C4-2B (cell line): Measurements from ENCODE around the gene EPHB3.

Experiments used
- ZFX ChIP-seq: fragments of 450-650 bp; IDR thresholded peaks from 2 replicates; pipeline ENCODE4 v1.6.1; 2017
- TF ChIP-seq, protein P1 (sequence below): fragments of 450-650 bp; conservative IDR thresholded peaks from 2 replicates; pipeline ENCODE4 v1.5.1; 2017; ENCODE audit warnings: mild to moderate bottlenecking

DNA sequence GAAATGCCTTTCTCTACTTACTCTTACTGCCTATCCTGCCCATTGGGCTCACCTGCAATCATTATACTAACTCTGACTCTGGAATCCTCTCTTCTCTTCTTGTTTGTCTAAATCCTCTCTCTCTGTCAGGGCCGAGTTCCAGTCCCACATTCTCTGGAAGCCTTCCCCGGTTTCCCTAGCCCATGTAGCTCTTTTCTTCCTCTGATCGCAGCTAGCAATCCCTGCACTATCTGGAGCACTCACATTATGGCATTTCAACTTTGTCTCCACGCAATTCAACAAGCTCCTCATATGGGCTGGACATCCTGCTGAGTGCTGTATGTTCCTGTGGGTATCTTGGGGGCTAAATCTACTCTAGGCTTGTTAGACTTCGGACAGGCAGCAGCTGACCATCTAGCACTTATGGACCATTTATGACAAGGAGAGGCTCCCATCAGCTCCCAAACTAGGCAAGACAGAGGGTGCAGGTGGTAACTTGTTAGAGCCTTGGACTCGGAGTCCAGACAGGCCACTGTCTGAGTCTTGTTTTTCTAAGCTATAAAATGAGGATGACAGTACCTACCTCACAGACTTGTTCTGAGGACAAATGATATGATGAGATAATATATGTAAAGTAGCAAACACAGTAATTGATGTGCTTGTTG, 58.3 kb downstream of the EPHB3 start:
- TF ChIP-seq, protein P1, sequence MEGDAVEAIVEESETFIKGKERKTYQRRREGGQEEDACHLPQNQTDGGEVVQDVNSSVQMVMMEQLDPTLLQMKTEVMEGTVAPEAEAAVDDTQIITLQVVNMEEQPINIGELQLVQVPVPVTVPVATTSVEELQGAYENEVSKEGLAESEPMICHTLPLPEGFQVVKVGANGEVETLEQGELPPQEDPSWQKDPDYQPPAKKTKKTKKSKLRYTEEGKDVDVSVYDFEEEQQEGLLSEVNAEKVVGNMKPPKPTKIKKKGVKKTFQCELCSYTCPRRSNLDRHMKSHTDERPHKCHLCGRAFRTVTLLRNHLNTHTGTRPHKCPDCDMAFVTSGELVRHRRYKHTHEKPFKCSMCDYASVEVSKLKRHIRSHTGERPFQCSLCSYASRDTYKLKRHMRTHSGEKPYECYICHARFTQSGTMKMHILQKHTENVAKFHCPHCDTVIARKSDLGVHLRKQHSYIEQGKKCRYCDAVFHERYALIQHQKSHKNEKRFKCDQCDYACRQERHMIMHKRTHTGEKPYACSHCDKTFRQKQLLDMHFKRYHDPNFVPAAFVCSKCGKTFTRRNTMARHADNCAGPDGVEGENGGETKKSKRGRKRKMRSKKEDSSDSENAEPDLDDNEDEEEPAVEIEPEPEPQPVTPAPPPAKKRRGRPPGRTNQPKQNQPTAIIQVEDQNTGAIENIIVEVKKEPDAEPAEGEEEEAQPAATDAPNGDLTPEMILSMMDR: no peak
- TF ChIP-seq ZFX: no peak
